ENCODE measurements around the gene SHROOM2.
A peak's percentile ranks its signal among the peaks of the same experiment; 100 is the strongest.

The SHROOM2 gene

GRCh38 chrX:9947131-9947794 lies 161.0 kb downstream of the SHROOM2 start:
- no peak for DNase-seq (ENCODE audit: low spot score)

- DNase-seq (ENCODE audit: low spot score), result no peak
These were observed 162.2 kb downstream of the SHROOM2 start for GRCh38 chrX:9948406-9948805.

DNA sequence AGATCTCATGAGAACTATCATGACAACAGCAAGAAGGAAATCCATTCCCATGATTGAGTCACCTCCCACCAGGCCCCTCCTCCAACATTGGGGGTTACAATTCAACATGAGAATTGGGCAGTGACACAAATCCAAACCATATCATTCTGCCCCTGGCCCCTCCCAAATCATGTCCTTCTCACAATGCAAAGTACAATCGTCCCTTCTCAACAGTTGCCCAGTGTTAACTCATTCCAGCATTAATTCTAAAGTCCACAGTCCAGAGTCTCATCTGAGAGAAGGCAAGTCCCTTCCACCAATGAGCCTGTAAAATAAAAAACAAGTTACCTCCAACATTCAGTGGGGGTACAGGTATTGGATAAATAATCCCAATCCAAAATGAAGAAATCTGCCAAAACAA lies 166.1 kb downstream of the SHROOM2 start:
- DNase-seq (ENCODE audit: low spot score), result no peak

DNA sequence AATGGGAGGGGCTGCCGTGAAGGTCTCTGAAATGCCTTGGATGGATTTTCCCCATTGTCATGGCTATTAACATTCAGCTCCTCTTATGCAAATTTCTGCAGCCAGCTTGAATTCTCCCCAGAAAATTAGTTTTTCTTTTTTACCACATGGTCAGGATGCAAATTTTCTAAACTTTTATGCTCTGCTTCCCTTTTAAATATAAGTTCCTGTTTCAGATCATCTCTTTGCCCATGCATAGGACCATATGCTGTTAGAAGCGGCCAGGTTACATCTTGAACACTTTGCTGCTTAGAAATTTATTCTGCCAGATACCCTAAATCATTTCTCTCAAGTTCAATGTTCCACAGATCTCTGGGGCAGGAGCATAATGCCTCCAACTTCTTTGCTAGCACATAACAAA lies 167.2 kb downstream of the SHROOM2 start:
- no peak for DNase-seq (ENCODE audit: low spot score)

GRCh38 chrX:9955506-9955905 lies 169.3 kb downstream of the SHROOM2 start:
- DNase-seq (ENCODE audit: low spot score), result no peak

DNA sequence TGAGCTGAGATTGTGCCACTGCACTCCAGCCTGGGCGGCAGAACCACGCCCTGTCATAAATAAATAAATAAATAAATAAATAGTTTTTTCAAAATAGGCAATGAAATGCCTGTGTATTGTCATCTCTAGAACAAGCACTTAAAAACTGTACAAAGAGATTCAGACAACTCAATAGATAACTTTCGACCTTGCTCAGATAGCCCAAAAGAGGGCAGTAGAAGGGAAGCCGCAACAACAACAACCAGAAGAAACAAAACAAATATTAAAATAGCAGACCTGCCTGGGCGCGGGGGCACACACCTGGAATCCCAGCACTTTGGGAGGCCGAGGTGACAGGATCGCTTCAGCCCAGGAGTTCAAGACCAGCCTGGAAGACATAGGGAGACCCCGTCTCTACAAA lies 171.5 kb downstream of the SHROOM2 start:
- no peak for DNase-seq (ENCODE audit: low spot score)

DNA sequence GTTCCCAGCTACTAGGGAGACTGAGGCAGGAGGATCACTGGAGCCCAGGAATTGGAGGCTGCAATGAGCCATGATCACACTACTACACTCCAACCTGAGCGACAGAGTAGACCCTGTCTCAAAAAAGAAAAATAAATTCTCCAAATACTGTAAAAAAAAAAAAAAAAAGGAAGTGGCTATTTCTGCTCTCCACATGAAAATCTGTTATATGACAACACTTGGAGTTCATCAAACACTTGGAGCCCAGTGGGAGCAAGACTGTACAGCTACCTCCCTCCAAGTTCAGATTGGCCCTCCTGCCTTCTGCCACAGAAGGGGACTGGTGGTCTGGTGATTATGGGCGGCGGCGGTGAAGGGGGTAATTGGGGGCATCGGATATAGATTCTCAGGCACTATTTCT lies 172.0 kb downstream of the SHROOM2 start:
- no peak for DNase-seq (ENCODE audit: low spot score)

- no peak for DNase-seq (ENCODE audit: low spot score)
These were observed 175.5 kb downstream of the SHROOM2 start for GRCh38 chrX:9961750-9962149.

DNA sequence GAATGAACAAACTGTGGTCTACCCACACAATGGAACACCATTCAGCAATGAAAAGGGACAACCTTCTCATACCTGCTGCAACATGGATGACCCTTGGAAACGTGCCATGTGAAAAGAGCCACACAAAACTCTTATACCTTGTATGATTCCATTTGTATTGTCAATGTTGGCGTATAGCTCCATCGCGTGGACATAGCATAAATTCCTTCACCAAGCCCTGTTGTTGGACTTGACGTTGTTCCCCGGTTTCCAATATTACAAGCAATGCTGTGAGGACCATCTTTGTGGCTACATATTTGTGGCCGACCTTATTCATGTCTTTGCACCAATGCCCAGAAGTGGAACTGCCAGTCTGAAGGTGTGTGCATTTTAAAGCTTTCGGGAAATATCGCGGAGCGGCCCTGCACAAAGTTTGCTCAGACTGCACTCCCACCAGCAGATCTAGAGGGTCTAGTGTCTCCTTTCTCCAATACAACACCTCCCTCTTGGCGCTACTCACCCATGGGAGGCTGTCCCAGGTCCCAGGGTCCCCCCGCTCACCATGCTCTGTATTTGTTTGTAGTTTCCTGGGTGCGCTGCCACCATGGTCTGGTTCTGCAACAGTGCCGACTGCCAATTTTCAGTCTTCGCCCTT lies 180.7 kb downstream of the SHROOM2 start, which contains the start of gene CLDN34:
Gene CLDN34, plus strand, starts transcription at position 584 of the 634 bp plus-strand sequence. Its CDS starts 0 bp downstream, at position 584.
- DNase-seq (ENCODE audit: low spot score), result no peak

- DNase-seq (ENCODE audit: low spot score), result no peak
These were observed 191.4 kb downstream of the SHROOM2 start for GRCh38 chrX:9977635-9978034.

DNA sequence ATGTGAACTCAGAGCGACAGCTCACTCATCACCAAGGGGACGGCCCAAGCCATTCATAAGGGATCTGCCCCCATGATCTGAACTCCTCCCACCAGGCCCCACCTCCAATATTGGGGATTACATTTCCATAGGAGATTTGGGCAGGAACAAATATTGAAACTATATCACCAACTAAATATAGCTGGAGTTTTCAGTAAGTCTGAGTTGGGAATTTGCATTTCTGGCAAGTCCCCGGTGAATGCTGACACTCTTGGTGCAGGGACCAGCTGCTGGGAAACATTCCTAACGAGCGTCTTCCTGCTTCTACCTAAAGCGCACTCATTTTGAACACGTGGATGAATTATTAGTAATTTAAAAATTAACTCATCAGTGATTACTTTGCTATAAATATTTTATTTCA lies 194.2 kb downstream of the SHROOM2 start:
- no peak for DNase-seq (ENCODE audit: low spot score)

DNA sequence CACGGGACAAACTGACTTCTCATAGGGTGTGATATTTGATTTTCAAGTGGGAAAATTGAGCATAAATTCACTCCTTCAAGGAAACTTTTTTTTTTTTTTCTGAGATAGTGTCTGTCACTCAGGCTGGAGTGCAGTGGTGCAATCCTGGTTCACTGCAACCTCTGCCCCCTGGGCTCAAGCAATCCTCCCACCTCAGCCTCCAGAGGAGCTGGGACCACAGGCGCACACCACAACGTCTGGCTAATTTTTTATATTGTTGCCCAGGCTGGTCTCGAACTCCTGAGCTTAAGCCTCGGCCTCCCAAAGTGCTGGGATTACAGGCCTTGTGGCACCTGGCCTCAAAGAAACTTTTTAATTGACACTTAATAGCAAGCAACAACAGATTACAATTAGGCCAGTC lies 194.7 kb downstream of the SHROOM2 start:
- DNase-seq (ENCODE audit: low spot score), result no peak

DNA sequence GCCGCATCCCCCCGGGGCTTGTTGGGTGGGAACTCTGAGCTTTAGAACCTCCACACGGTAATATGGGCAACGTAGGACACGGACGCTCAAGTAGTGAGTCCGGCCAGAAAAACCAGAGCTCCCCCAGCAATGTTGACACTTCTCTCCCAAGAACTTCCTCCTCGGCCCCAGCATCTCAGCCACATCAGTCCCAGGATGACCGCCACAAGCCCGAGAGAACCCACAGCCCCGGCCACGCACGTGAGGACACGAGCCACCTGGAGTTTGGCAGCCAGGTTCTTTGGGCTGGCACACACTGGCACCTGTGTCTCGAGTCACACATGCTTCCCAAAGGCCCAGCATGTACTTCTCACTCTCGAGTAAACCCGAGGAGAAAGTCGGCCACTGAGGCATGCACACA lies 197.2 kb downstream of the SHROOM2 start:
- DNase-seq (ENCODE audit: low spot score), result no peak

DNA sequence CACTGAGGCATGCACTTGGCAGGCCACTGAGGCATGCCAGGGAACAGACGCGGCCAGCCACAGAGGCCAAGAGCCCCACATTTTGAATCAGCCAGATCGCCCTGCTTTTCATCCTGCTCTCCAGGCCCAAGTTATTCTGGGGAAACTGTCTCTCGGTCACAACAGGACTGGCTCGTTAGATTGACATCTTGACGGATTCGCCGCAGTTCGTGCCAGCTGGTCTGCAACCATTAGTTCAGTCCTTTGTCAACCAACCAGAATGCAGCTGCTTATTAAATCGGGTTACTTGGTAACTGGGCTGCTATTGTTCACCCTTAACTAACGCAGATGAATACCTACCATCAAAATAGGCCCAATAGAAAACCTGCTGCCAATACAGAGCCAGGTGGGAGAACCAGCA lies 197.6 kb downstream of the SHROOM2 start:
- no peak for DNase-seq (ENCODE audit: low spot score)

DNA sequence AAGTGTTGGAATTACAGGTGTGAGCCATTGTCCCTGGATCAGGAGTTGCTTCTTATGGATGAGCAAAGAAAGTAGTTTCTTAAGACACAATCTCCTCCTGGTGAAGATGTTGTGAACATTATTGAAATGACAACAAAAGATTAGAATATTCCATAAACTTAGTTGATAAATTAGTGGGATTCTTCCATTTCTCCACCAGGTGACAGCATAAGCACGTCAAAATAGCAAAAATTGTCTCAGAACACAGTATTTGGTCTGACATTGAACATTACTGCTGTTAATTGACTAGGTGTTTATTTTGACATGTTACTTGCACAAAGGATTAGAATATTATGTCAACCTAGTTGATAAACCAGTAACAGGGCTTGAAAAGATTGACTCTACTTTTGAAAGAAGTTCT lies 202.5 kb downstream of the SHROOM2 start:
- DNase-seq (ENCODE audit: low spot score), result no peak

DNA sequence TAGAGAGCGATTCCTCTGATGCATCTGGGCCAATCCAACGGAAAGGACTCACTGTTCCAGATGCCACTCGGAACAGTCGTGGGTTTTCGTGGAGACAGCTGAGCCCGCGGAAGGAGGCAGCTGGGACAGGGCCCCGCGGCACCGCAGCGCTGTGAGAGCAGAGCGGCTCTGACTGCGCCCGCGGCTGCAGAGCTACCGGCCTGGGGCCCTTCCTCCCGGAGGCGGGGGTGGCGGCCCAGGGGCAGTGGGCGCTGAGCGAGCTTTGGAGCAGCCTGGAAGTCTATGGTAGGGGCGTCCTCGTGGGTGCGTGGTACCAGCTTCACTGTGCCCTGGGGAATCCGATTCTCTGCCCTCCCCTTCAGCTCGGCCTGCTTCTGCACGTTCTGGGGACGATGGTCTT lies 205.8 kb downstream of the SHROOM2 start:
- no peak for DNase-seq (ENCODE audit: low spot score)

- no peak for DNase-seq (ENCODE audit: low spot score)
These were observed 206.5 kb downstream of the SHROOM2 start for GRCh38 chrX:9992724-9993123.

GRCh38 chrX:9995855-9996339 lies 209.7 kb downstream of the SHROOM2 start:
- peak; percentile 66 for DNase-seq (ENCODE audit: low spot score)

DNA sequence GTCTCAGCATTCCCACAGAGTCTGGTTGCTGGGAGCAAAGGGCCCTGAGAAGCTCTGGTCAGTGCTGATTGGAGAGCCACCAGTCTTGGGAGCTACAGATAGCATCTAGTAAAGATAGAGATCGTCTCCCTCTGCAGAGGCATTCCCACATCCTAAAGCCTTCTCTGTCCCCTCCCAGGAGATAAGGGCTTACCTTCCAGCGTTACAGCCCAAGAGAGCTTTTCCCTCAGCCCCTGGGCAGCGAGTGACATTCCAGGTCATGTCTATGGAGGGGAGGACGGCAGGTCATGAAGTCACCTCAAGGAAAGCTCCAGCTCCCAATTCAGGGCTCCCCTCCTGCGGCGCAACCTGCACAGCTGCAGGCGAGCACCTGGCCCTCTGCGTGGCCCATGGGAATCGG lies 210.8 kb downstream of the SHROOM2 start:
- DNase-seq (ENCODE audit: low spot score), result no peak

DNA sequence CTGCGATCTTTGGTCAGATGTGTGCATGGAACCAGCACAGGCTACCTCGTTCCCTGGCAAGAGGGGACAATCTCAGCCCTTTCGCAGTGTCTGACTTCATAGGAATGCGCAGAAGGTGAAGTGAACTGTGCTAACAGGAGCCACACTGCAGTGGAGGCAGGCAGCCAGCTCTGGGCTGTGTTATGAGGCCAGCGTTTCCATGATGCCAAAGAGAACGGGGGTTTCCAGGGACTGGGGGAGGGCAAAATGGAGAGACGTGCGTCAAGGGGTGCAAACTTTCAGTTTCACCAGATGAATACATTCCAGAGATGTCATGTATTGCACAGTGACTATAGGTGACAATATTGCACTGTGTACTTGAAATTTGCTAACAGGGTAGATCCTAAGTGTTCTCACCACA lies 211.3 kb downstream of the SHROOM2 start:
- no peak for DNase-seq (ENCODE audit: low spot score)
